Embryonic facial prominence (tissue), 1 donor: ENCODE data around the gene TBX20.
"Not testable (repeated sequence)": the region's sequence is repeated elsewhere in the genome, so short reads cannot be mapped to it uniquely, and the experiment has no call there.

Experiments
- DNase-seq: peaks from one replicate; pipeline ENCODE4 v3.0.0-alpha.2; 2016; ENCODE audit errors: extremely low spot score

Gene TBX20

DNA sequence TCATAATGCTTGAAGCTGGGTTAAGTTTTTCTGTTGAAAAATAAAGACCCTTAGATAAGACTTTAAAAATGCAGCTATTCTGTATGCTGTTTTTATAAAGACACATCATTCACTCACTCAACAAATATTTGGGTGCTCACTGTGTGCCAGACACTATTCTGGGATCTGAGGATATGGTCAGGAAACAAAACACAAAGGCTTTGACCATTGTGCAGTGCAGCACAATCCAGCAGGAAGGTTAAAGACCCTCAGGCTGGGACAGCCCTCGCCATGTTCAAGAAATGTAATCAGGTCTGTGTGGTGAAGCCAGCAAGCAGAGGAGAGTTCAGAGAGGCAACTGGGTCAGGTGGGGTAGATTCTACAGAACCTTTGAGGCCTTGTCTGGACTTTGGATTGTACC lies 31.5 kb downstream of the TBX20 start:
- DNase-seq = not testable (repeated sequence)

DNA sequence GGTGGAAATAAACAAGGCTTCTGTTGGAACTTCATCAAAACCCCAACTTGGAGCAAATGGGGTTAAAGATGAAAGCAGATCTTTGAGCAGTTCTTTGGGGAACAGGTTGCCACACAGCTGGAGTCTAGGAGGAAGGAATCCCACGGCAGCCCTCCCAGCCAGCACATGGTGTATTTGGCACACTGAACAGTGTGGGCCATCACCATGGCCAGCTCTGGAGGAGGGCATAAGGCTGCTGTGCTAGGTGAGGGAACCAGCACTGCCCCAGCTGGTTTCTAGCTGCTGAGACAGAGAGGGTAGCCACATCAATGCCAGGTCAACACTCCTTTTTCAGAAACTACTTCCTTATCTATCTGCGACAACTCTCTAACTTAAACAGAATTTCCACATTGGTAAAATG lies 33.7 kb downstream of the TBX20 start:
- DNase-seq = not testable (repeated sequence)

DNA sequence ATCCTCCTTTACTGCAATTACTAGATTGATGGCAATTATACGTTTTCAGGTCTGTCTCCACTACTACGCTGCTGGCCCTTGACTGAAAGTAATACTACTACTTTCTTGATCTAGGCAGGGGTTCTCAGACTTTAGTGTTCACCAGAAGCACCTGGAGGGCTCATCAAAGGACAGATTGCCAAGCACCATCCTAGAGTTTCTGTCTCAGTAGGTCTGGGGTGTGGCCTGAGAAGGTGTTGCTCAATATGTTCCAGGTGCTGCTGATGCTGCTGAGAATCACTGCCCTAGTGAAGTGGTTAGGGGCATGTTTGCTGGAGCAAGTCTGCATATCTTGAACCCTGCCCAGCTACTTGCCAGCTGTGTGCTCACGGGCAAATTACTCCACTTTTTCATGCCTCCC lies 37.9 kb downstream of the TBX20 start:
- DNase-seq = not testable (repeated sequence)

DNA sequence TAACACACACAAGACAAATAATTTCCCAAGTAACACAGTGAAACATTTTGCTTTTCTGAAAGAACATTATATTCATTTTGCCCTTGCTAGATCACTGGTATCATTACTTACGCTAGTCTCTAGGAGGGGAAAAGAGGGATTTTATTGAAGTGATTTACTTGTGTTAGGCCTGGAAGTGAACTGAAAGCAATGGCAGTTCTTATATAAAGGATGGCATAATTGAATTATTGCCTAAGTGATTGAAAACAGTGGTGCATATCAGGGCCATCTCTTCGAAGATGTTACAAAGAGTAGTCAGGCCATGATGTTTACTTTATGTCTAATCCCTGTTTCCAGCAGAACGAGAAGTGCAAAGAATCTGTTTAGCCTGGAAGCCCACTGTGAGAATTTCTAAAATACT lies 38.8 kb downstream of the TBX20 start:
- DNase-seq = not testable (repeated sequence)

DNA sequence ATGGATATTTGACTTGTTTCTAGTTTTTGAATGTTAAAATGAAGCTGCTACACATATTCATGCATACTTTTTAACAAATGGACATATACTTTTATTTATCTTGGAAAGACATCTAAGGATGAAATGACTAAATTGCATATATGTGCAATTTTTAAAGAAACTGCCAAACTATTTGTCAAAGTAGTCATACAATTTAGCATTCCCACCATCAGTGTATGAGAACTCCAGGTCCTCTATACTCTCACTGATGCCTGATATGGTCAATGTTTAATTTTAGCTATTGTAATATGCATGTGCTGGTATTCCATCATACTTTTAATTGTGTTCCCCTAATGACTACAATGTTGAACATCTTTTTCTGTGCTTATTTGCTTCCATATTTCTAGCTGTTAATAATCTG lies 47.0 kb downstream of the TBX20 start:
- DNase-seq = not testable (repeated sequence)

DNA sequence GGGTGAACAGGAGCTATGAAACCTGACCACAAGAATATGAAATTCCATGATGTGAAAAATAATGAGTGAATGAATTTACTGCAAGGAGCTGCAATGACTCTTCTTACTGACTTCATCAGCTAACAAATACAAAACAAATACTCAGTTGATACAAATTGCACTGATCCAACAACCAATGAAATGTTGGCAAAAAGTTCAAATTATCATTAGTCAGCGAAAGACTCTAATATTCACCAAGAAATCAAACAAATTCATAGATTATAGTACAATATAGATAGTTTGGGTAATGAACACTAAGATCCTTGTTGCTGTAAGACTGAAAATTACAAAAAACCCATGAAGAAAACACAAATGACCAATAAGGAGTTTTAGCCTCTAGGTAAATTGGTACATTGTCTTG lies 49.0 kb downstream of the TBX20 start:
- not testable (repeated sequence) for DNase-seq

DNA sequence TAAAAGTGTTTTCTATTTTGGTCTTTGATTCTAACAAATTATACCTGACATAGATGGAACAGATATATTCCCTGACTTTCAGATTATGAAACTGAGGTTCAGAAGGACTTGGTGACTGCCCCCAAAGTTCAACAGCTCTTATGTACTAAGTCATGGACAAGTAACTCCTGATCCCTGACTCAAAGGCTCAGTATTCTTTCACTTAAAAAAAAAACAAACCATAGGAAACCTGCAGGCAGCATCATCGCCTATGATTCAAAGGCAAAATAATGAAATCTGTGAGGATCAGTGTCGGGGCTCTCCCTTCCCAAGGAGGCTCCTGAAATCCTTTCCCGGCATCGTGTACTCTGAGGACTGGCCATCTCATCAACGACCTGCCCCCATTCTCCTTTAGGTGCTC lies 49.9 kb downstream of the TBX20 start:
- not testable (repeated sequence) for DNase-seq

DNA sequence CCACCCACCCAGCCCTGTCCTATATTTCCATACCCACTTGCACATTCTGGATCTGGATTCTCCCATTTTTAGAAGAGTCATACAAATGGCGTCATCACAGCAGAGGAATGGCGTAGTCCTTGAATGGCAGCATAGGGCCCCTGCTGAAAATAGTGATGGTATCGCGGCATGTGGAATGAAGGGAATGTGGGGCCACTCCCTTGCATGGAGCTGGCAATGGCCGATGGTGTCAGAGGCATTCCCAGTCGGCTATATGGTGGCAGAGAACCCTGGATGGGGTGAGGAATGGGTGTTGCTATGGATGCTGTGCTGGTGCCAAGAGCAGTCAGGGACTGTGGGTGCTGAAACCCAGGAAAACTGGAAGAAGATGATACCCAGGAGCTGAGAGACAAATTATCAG lies 51.5 kb downstream of the TBX20 start:
- DNase-seq = not testable (repeated sequence)

DNA sequence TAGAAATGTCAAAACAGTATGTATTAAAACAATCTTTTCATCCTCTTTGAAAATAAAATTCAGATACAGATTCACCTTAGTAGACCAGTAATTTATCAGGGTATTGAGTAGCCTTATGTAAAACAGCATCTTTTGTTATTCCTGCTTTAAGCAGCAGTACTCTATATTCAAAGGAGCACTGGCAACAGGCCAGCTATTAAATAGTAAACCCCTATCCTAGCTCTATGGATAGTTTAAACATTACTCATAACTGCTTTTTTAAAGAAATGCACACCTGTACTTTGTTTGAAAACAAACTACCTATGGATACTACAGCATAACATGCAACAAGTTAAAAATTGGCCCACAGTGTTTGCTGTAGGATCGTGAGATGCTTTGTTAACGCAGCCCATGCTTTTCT lies 53.7 kb downstream of the TBX20 start:
- DNase-seq = not testable (repeated sequence)

DNA sequence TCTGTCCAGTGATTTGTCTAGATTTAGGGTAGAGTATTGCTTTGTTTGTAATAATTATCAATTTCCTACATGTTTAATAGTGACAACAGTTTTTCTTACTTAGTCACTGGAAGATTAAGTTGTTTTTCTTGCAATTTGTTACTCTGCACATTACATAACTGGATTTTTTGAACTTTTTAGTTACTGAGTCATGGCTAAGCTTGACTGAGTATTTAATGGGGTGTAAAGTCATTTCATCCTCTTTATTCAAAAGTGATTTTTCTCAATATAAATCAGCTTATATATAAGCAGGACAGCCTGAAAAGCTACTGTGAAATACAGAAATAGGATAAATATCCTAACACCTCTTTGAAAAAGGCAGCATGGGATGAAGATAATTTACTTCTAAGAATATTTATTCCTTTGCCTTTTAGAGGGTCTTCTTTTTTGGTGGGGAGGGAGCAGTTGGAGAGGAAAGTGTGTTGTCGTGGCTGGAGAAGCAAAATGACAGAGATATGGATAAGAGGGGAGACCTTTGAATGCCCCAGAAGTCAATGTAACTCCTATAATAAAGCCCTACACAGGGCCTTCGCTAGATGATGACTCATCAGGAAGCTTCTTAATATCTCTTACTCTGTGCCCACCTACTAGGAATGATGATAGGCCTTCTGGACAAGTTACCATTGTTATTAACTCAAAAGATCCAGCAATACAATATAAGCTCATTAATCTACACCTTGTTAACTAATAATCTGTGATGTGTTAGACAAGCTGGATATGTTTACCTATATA lies 55.3 kb downstream of the TBX20 start:
- not testable (repeated sequence) for DNase-seq

DNA sequence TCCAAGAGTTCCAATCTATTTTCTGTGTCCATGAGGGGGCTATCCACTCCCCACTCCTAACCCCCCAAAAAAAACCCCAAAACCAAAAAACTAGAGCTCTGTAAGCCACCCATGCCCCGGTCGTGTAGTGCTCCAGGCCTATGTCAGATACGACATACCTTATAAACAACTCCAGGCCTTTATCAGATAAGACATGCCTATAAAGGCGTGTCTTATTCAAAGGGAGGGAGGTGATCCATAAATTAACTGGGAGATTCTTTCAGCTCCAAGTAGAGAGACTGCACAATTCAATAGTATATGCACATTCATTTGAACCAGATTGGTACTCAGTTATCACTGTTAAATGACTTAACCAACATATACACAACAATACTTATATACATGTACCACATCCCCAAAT lies 62.3 kb downstream of the TBX20 start:
- DNase-seq = not testable (repeated sequence)

DNA sequence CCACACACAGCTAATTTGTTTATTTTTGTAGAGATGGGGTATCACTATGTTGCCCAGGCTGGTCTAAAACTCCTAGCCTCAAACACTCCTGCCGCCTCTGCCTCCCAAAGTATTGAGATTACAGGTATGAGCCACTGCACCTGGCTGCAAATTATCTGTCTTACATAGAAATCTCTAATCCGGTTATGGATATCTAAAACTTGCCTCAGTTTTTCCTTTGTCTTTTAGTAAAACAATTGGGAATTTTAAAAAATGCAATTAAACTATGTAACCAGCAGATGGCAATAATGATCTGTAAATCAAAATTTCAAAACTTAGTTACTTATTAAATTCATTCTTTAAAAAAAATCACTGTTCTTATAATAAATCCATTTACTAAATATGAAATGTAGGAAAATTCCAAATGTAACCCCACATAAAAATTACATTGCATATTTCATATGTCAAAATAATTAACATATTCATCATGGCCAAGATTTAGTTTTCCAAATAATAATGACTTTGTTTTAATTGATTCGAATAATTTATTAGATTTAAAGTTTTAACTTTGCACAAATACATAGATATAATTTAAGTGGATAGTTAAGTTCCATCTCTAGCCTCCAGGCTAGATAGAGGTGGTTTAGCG lies 63.6 kb downstream of the TBX20 start:
- not testable (repeated sequence) for DNase-seq

DNA sequence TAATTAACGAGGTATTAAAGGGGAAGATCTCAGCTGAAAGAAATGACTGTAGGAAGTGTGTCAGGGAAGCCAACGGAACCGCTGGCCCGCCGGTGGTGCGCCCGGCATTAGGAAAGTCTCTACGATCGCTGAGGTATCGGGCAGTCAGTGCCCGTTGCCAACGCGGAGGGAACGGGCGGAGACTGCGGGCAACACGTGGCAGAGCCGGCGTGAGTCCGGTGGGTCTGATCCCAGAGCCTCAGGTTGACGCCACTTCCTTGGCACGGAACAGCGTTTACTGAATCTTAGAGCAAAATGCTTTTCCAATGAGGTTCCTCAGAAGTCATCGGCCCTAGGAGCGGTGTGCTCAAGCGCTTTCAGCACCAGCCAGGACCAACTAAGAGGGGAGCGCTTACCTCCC lies 67.1 kb downstream of the TBX20 start:
- not testable (repeated sequence) for DNase-seq

DNA sequence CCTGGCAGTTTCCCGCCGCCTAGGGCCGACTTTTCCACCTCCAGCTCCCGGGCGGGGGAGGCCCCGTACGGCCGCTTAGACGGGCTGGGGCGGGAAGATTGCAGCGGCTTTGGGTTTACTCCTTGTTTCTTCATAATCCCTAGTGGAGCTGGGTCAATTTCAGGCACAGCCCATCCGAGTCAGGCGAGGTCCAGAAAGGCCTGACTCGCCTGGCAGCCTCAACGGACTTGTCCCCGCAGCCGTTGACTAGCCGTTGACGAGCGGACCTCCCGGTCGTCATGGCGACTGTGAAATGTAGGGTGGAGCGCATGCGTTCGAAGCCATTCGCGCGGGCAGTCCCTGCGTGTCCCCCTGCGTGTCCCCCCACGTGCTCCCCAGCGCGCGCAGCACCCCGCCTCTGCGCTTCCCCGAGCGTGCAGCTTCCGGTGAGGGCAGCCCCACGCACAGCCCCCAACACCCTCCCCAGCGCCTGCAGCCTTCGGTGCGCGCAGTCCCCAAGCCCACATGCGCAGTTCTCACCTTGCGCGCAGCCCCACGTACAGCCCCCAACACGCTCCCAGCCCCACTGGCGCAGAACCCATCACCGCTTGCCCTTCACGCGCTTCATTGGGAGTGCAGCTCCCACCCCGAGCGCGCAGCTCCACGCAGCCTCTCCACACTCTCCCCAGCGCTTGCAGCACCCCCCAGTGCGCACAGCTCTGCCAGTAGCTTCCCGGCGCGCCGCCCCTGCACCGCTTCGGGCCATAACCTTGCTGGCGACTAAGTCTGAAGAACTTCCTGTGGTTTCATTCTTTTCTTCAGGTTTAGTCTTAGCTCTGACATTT lies 67.8 kb downstream of the TBX20 start:
- no peak for DNase-seq

DNA sequence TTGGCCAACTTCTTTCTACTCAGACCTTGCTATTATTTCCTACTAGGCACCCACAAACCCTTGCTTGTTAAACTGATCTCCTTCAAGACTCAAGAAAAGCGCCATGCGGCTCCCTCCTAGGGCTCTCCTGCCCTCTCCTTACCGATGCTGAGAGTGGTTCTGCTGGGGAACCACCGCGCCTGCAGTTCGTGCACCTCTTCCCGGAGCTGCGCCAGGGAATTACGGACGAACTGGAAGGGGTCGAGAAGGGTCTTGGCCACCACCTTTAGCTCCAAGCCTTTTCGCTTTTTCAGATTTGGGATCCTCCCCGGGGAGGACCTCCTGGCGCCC lies 68.4 kb downstream of the TBX20 start:
- not testable (repeated sequence) for DNase-seq

DNA sequence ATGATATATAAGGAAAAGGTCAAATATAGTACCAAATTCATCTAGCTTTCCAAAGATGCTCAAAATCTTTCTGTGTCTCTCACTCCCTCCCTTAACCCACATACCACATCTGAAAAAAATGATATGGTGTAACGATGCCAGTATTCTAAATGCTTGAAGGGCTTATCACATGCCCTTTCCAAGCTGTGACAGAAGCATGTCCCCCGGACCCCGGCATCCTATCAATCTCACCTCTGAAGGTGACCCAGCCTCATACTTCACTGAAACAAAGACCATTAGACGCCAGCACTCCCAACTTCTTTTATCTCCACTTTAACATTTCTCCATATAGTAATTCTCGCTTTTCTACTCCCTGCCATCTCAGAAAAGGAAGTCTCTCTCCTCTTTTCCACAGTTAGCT lies 68.9 kb downstream of the TBX20 start:
- DNase-seq = not testable (repeated sequence)

DNA sequence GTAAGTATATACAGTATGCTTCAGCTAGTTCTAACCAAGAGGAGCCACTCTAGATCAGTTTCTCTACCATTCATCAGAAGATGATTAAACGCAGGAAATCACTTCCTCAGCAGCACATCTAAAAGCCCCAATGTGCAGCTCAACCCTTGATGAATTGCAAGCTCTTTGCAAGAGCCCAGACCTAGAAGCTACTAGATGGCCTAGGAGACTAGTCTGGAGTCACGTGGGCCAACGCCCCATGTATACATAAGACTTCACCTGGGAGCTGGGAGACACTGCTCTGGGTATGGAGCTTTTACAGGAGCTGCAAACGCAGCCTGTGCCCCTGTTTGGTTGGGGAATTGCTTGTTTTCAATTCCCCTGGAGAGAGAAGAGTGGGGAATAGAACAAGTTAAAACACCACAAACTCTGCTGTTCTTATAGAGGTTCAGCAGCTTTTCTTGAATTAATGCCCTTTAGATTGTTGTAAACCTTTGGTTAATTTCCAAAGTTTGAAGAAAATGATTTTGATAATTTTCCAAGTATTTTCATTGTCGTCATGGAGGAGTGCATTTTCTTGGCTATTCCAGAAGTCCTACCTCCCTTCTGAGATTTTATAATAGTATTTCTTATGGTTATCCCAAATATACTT lies 69.9 kb downstream of the TBX20 start:
- not testable (repeated sequence) for DNase-seq

DNA sequence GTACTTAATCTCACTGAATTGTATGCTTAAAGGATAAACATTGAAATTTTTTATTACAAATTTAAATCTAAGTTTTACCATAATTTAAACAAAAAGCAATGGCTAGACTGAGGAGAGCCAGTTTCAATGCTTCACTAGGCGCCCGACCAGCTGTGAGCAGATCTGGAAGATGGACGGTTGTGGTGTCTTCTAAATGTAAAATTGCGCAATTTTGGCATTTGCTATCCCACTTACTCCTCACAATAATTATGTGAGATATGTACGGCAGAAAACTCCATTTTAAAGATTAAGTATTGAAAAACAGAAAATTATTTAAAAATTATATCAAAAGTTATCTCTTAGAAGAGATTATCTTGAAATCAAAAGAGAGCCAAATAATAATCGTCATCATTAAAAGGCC lies 73.2 kb downstream of the TBX20 start:
- DNase-seq = not testable (repeated sequence)

DNA sequence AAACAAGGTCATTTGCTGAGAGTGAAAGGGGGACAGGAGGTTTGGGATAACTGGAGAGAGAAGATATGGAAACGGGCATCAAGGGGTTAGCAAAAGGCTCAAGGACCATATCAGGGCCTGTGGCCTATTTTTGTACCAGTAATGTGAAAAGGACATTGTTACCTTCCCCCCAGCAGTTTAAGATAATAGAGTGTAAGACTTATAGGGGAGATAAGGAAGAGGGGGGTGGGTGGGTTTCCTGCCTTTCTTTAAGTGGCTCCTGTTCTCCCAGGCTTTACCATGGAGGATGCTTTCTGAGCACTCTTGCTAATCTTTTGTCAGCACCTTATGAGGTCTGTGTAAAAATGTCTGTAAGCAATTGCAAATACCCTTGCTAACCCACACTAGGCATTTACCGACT lies 80.7 kb downstream of the TBX20 start:
- DNase-seq = not testable (repeated sequence)

DNA sequence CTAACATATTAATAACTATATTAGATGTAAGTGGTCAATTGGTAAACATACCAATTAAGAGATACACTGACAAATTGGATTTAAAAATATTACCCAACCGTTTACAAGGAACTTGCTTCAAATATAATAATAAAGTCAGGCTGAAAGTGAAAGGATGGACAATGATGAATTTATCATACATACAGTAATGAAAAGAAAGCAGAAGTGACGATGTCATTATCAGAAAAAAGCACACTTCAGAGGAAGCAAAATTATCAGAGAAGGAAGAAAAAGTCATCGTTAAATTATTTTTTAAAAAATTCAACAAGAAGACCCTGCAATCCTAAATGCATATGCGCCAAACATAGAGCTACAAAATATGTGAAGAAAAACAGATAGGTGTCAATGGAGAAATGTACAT lies 81.8 kb downstream of the TBX20 start:
- not testable (repeated sequence) for DNase-seq

DNA sequence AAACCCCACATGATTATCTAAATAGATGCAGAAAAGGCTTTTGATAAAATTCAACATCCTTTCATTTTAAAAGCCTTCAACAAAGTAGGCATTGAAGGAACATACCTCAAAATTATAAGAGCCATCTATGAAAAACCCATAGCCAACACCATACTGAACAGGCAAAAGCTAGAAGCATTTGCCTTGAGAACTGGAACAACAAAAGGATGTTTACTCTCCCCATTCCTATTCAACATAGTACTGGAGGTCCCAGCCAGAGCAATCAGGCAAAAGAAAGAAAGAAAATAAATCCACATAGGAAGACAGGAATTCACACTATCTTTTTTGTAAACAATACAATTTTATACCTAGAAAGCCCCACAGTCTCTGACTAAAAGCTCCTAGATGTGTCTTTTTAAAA lies 86.2 kb downstream of the TBX20 start:
- not testable (repeated sequence) for DNase-seq

DNA sequence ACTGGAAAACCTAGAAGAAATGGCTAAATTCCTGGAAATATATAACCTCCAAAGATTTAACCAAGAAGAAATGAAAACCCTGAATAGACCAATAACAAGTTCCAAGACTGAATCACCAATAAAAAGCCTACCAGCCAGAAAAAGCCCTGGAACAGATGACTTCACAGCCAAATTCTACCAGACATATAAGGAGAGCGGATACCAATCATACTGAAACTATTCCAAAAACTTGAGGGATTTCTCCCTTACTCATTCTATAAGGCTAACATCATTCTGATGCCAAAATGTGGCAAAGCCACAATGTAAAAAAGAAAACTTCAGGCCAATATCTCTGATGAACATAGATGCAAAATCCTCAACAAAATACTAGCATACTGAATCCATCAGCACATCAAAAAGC lies 86.7 kb downstream of the TBX20 start:
- not testable (repeated sequence) for DNase-seq
